GM19238 (cell line): ENCODE measurements around the gene DSCAML1.

ENCODE experiments used
- DNase-seq: peaks from one replicate; pipeline ENCODE4 v3.0.0; 2011; ENCODE audit warnings: low spot score; ENCODE audit not compliant: insufficient read length

Gene DSCAML1

GRCh38 chr11:117585631-117586030 is 211.4 kb downstream of the DSCAML1 start:
- DNase-seq = no peak

- no peak for DNase-seq
Observed at GRCh38 chr11:117584056-117584830, 212.8 kb downstream of the DSCAML1 start.

- no peak for DNase-seq
Observed at GRCh38 chr11:117583063-117583801, 213.8 kb downstream of the DSCAML1 start.

- no peak for DNase-seq
Observed at GRCh38 chr11:117582433-117582832, 214.6 kb downstream of the DSCAML1 start.

GRCh38 chr11:117580866-117581265 is 216.2 kb downstream of the DSCAML1 start:
- no peak for DNase-seq

GRCh38 chr11:117579161-117579560 is 217.9 kb downstream of the DSCAML1 start:
- DNase-seq = no peak

- no peak for DNase-seq
Observed at GRCh38 chr11:117575856-117576255, 221.2 kb downstream of the DSCAML1 start.

GRCh38 chr11:117574551-117574950 is 222.5 kb downstream of the DSCAML1 start:
- DNase-seq = no peak

- no peak for DNase-seq
Observed at GRCh38 chr11:117573326-117573725, 223.7 kb downstream of the DSCAML1 start.

GRCh38 chr11:117572671-117573070 is 224.3 kb downstream of the DSCAML1 start:
- DNase-seq = no peak

GRCh38 chr11:117572129-117572528 is 224.9 kb downstream of the DSCAML1 start:
- DNase-seq = no peak

GRCh38 chr11:117570701-117571100 is 226.3 kb downstream of the DSCAML1 start:
- DNase-seq = no peak

- no peak for DNase-seq
Observed at GRCh38 chr11:117569911-117570310, 227.1 kb downstream of the DSCAML1 start.

GRCh38 chr11:117565709-117566108 is 231.3 kb downstream of the DSCAML1 start:
- no peak for DNase-seq

GRCh38 chr11:117564321-117564720 is 232.7 kb downstream of the DSCAML1 start:
- no peak for DNase-seq

- no peak for DNase-seq
Observed at GRCh38 chr11:117563556-117563955, 233.5 kb downstream of the DSCAML1 start.

GRCh38 chr11:117562136-117562535 is 234.9 kb downstream of the DSCAML1 start:
- DNase-seq = no peak

- DNase-seq = no peak
Observed at GRCh38 chr11:117560780-117561530, 236.1 kb downstream of the DSCAML1 start.

GRCh38 chr11:117559698-117560097 is 237.3 kb downstream of the DSCAML1 start:
- DNase-seq = no peak

- no peak for DNase-seq
Observed at GRCh38 chr11:117557361-117557760, 239.7 kb downstream of the DSCAML1 start.

GRCh38 chr11:117554601-117555333 is 242.2 kb downstream of the DSCAML1 start:
- no peak for DNase-seq
